OCI-LY1 (cell line): ENCODE measurements around the gene FAM168A.
A peak's percentile ranks its signal among the peaks of the same experiment; 100 is the strongest.

ENCODE experiments used
- H2AFZ ChIP-seq: fragments of 200-600 bp; sonication (generic), shearing (Covaris generic); 2 replicates; pipeline ENCODE4 v1.6.0; 2014; ENCODE audit warnings: antibody characterized with exemption, mild to moderate bottlenecking, low read length
- H3F3A ChIP-seq: fragments of 200-600 bp; sonication (generic), shearing (Covaris generic); 2 replicates; pipeline ENCODE4 v1.6.0; 2014; ENCODE audit warnings: mild to moderate bottlenecking, antibody characterized with exemption, low read length, moderate library complexity; ENCODE audit not compliant: insufficient read depth
- H3K27ac ChIP-seq: fragments of 200-600 bp; sonication (generic); 2 replicates; pipeline ENCODE4 v1.5.1; 2014; ENCODE audit warnings: low read length, mixed run types, mild to moderate bottlenecking, low read depth; ENCODE audit not compliant: poor library complexity, severe bottlenecking
- H3K27me3 ChIP-seq: fragments of 200-600 bp; sonication (generic); 2 replicates; pipeline ENCODE4 v1.6.0; 2014; ENCODE audit warnings: antibody characterized with exemption, mild to moderate bottlenecking, low read length, moderate library complexity; ENCODE audit not compliant: insufficient read depth
- H3K36me3 ChIP-seq: fragments of 200-600 bp; sonication (generic); 2 replicates; pipeline ENCODE4 v1.6.1; 2014; ENCODE audit warnings: mild to moderate bottlenecking, antibody characterized with exemption, low read length, moderate library complexity, mixed read lengths; ENCODE audit not compliant: insufficient read depth
- H3K4me1 ChIP-seq: fragments of 200-600 bp; sonication (generic); 2 replicates; pipeline ENCODE4 v1.5.1; 2014; ENCODE audit warnings: mild to moderate bottlenecking, low read length, moderate library complexity; ENCODE audit not compliant: insufficient read depth, severe bottlenecking
- H3K4me2 ChIP-seq: fragments of 200-600 bp; sonication (generic), shearing (Covaris generic); 2 replicates; pipeline ENCODE4 v1.6.1; 2014; ENCODE audit warnings: low read length
- H3K4me3 ChIP-seq: fragments of 200-600 bp; sonication (generic); 2 replicates; pipeline ENCODE4 v1.5.1; 2014; ENCODE audit warnings: low read length, low read depth, mild to moderate bottlenecking, mixed read lengths; ENCODE audit not compliant: poor library complexity, severe bottlenecking
- H3K79me2 ChIP-seq: fragments of 200-600 bp; shearing (Covaris generic); 2 replicates; pipeline ENCODE4 v1.6.1; 2016; ENCODE audit warnings: mixed run types, low read length, mixed read lengths; ENCODE audit not compliant: insufficient read depth
- H3K9ac ChIP-seq: fragments of 200-600 bp; sonication (generic), shearing (Covaris generic); 2 replicates; pipeline ENCODE4 v1.6.1; 2014; ENCODE audit warnings: mild to moderate bottlenecking, low read length, mixed read lengths
- H3K9me2 ChIP-seq: fragments of 200-600 bp; sonication (generic), shearing (Covaris generic); 2 replicates; pipeline ENCODE4 v1.6.1; 2014; ENCODE audit warnings: low read depth, mild to moderate bottlenecking, low read length, mixed read lengths
- H3K9me3 ChIP-seq: fragments of 200-600 bp; shearing (Covaris generic); 2 replicates; pipeline ENCODE4 v1.6.1; 2014; ENCODE audit warnings: low read length, mixed read lengths
- H4K20me1 ChIP-seq: fragments of 200-600 bp; sonication (generic), shearing (Covaris generic); 2 replicates; pipeline ENCODE4 v1.6.0; 2016; ENCODE audit warnings: mild to moderate bottlenecking, low read length; ENCODE audit not compliant: insufficient read depth
- EZH2 ChIP-seq: fragments of 200-600 bp; sonication (generic), shearing (Covaris generic); IDR thresholded peaks from 2 replicates; pipeline ENCODE4 v1.8.0; 2017; ENCODE audit warnings: borderline replicate concordance, mixed run types, mild to moderate bottlenecking, antibody characterized with exemption, low read length, moderate library complexity, mixed read lengths
- TF ChIP-seq, protein P1 (sequence below): fragments of 200-600 bp; sonication (generic), shearing (Covaris generic); IDR thresholded peaks from 2 replicates; pipeline ENCODE4 v1.5.1; 2017; ENCODE audit warnings: mild to moderate bottlenecking, antibody characterized with exemption, low read length, moderate library complexity, mixed read lengths

FAM168A gene

DNA sequence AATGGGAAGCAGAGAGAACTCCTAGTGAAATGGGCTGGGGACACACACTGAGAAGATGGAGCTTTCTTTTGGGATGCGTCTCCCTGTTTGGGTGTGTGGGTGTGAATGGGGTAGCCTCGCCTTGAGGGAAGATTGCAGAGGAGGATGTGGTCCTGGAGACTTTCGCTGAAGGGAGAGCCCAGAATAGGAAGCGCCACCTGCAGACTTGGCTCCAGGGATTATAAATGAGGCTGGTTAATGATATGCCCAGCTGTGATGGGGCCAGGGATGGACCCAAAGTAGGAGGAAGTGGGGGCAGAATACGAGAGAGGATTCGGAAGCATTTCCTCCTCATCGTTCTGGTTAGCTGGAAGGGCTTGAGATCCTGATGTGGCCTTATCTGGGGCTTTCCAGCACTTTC is 208.0 kb downstream of the FAM168A start:
- Histone ChIP-seq H3K4me1 (peaks cover 36% of the 10 kb centered on the region), H3K4me2 (no peak overlapping the region)

DNA sequence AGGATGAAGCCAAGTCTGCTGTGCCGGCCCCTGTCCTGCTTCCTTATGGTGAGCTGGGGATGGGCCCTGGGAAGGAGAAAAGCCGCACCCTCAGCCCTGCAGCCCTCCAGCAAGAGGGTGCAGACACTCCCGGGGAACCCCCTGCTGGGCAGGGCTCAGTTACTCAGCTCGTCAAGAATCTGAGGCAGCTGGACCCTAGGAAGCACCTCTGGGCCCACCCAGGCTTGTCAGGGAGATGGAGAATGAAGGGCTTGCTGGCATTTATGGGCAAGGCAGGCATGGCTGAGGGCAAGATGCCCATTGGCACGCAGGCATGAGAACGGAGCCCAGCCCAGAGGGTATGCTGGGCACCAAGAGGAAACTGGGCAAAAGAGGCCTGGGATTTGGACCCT is 208.8 kb downstream of the FAM168A start:
- no peak overlapping the region for H3K27ac ChIP-seq
- H2AFZ ChIP-seq = no peak overlapping the region
- H3K27me3 ChIP-seq = no peaks in the 10 kb centered on the region
- no peaks in the 10 kb centered on the region for H3F3A ChIP-seq
- TF ChIP-seq EZH2 = no peak
- TF ChIP-seq, protein P1, sequence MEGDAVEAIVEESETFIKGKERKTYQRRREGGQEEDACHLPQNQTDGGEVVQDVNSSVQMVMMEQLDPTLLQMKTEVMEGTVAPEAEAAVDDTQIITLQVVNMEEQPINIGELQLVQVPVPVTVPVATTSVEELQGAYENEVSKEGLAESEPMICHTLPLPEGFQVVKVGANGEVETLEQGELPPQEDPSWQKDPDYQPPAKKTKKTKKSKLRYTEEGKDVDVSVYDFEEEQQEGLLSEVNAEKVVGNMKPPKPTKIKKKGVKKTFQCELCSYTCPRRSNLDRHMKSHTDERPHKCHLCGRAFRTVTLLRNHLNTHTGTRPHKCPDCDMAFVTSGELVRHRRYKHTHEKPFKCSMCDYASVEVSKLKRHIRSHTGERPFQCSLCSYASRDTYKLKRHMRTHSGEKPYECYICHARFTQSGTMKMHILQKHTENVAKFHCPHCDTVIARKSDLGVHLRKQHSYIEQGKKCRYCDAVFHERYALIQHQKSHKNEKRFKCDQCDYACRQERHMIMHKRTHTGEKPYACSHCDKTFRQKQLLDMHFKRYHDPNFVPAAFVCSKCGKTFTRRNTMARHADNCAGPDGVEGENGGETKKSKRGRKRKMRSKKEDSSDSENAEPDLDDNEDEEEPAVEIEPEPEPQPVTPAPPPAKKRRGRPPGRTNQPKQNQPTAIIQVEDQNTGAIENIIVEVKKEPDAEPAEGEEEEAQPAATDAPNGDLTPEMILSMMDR = no peak
- no peak overlapping the region for H3K9ac ChIP-seq
- peaks cover 43% of the 10 kb centered on the region for H3K4me1 ChIP-seq
- H3K4me3 ChIP-seq = no peak overlapping the region
- no peaks in the 10 kb centered on the region for H3K9me2 ChIP-seq
- H3K9me3 ChIP-seq = no peaks in the 10 kb centered on the region
- H4K20me1 ChIP-seq = no peaks in the 10 kb centered on the region
- no peak overlapping the region for H3K4me2 ChIP-seq
- no peaks in the 10 kb centered on the region for H3K79me2 ChIP-seq
- peaks cover 5% of the 10 kb centered on the region; the same call in 1 of the 2 replicates for H3K36me3 ChIP-seq

More for the DNA sequence above, 208.0 kb downstream of the FAM168A start:
- Histone ChIP-seq H3K9me3 (no peaks in the 10 kb centered on the region), H3F3A (no peaks in the 10 kb centered on the region), H3K36me3 (peaks cover 13% of the 10 kb centered on the region; the same call in 1 of the 2 replicates), H2AFZ (no peak overlapping the region), H3K4me3 (no peak overlapping the region), H3K27ac (no peak overlapping the region), H3K79me2 (no peaks in the 10 kb centered on the region), H3K9ac (no peak overlapping the region), H3K9me2 (no peaks in the 10 kb centered on the region), H3K27me3 (no peaks in the 10 kb centered on the region), H4K20me1 (no peaks in the 10 kb centered on the region)
- TF ChIP-seq, protein P1 = no peak
- TF ChIP-seq EZH2 = no peak

DNA sequence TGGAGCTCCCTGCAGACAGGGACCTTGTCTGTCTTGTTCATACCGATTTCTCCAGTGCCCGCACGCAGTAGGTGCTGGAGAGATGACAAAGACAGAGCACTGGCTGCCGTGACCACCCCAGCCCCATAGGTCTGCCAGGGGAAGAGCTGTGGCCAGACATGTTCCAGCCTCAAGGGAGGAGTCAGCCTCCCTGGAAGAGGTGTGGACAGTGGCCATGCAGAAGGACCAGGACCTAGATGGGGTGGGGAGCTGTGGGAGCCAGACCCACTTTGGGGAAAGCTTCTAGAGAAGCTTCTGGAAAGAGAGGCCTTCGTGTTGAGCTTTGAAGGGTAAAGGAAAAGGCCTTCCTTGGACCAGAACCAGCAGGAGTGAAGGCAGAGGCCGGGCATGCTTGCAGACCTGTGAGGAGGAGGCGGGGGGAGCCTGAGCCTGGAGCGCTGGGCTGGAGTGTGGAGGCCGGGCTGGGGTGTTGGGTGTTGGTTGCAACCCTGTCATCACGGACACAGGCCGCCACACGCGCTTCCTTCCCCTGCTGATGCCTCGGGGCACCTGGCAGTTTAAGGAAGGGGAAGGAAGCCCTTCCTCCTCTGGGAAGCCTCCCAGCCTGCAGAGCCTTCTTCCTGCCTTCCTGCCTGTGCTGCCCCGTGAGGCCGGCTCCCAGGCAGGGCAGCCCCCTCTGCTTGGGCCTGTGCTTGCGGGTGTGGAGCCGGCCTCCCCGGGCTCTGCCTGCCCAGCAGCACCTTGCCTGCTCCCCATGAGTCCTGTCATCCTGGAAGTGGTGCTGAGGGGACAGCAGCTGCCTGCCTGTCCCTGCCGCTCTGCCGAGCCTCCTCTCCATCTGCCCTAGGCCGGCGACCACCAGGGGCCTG is 209.4 kb downstream of the FAM168A start:
- Histone ChIP-seq H3K9ac (no peak overlapping the region), H3K79me2 (no peaks in the 10 kb centered on the region), H3K4me2 (peak overlapping the region; percentile 16; the same call in 1 of the 2 replicates), H3K4me1 (peaks cover 50% of the 10 kb centered on the region), H3K9me3 (no peaks in the 10 kb centered on the region), H3K27me3 (no peaks in the 10 kb centered on the region), H3K27ac (peak overlapping the region; percentile 88), H4K20me1 (no peaks in the 10 kb centered on the region), H3K36me3 (no peaks in the 10 kb centered on the region), H3K9me2 (no peaks in the 10 kb centered on the region), H3K4me3 (no peak overlapping the region), H2AFZ (no peak overlapping the region), H3F3A (no peaks in the 10 kb centered on the region)
- TF ChIP-seq, protein P1 = no peak
- TF ChIP-seq EZH2 = no peak
